H1 (cell line): ENCODE data around the gene PPAN. TPM values are rescaled to one million over a fixed set of nuclear protein-coding genes. Genes with fewer than 3 reads are reported as not detected.

Source experiments
- CTCF ChIA-PET: fragments of 300-600 bp; sonication (Branson Sonifier 250); formaldehyde crosslinking; loops from one replicate; lab custom pipeline; 2021; ENCODE audit not compliant: partially characterized antibody; lab: Charles Lee
- POLR2A ChIA-PET: fragments of 300-600 bp; sonication (Branson Sonifier 250); formaldehyde crosslinking; loops from one replicate; lab custom pipeline; 2021; ENCODE audit warnings: inconsistent platforms; ENCODE audit not compliant: partially characterized antibody; lab: Charles Lee
- DNase-seq, 2 experiments: peaks; one replicate each; pipeline versions ENCODE4 v3.0.0 to v3.0.0-alpha.2; 2010 to 2022; ENCODE audit warnings: low spot score in 2 of 2, low read depth in 1 of 2, mixed read lengths in 1 of 2
- FAIRE-seq: peaks from 2 replicates; lab custom pipeline; 2011; peaks lifted over from hg19 to GRCh38; lab: Jason Lieb, UNC
- H2AFZ ChIP-seq: 2 replicates; pipeline ENCODE4 v1.8.1; 2012; ENCODE audit warnings: low read length, inconsistent platforms
- H2AK5ac ChIP-seq: 2 replicates; pipeline ENCODE4 v1.6.1; 2013; ENCODE audit warnings: low read depth, low read length
- H2BK120ac ChIP-seq: replicated peaks from 2 replicates; pipeline ENCODE3; 2013; ENCODE audit warnings: low read depth, low read length, inconsistent platforms
- H2BK12ac ChIP-seq: 2 replicates; pipeline ENCODE4 v1.6.1; 2013; ENCODE audit warnings: low read depth, low read length
- H2BK15ac ChIP-seq: 2 replicates; pipeline ENCODE4 v1.6.1; 2013; ENCODE audit warnings: low read length
- H2BK20ac ChIP-seq: 2 replicates; pipeline ENCODE4 v1.6.1; 2013; ENCODE audit warnings: low read length
- H2BK5ac ChIP-seq: 2 replicates; pipeline ENCODE4 v1.6.1; 2013; ENCODE audit warnings: low read depth, low read length
- H3K14ac ChIP-seq: 2 replicates; pipeline ENCODE4 v1.6.1; 2013; ENCODE audit warnings: inconsistent platforms; ENCODE audit not compliant: insufficient read length
- H3K18ac ChIP-seq: 2 replicates; pipeline ENCODE4 v1.6.1; 2013; ENCODE audit warnings: low read length; ENCODE audit errors: extremely low read depth
- H3K23ac ChIP-seq: 2 replicates; pipeline ENCODE4 v1.6.1; 2013; ENCODE audit warnings: inconsistent platforms; ENCODE audit not compliant: insufficient read length
- H3K23me2 ChIP-seq: 2 replicates; pipeline ENCODE4 v1.6.1; 2013; ENCODE audit warnings: low read depth, low read length
- H3K27ac ChIP-seq: 2 replicates; pipeline ENCODE4 v1.6.1; 2011; ENCODE audit warnings: low read depth, low read length, inconsistent platforms
- H3K27me3 ChIP-seq, 4 experiments: replicated peaks in 1 of 4; 1 replicate in 1 of 4; 2 replicates in 3 of 4; pipeline versions ENCODE4 v1.6.1 to v1.8.1; 2011 to 2013; ENCODE audit warnings: low read length in 3 of 4, mild to moderate bottlenecking in 3 of 4, inconsistent platforms in 2 of 4, mixed read lengths in 2 of 4, moderate library complexity in 1 of 4; ENCODE audit not compliant: control insufficient read depth in 3 of 4, insufficient read depth in 3 of 4; ENCODE audit errors: extremely low read depth in 1 of 4
- H3K36me3 ChIP-seq, 4 experiments: 2 replicates each; pipeline versions ENCODE4 v1.6.1 to v1.8.1; 2011 to 2013; ENCODE audit warnings: mild to moderate bottlenecking in 4 of 4, low read length in 3 of 4, moderate library complexity in 2 of 4, control low read depth in 1 of 4, inconsistent platforms in 1 of 4; ENCODE audit not compliant: insufficient read depth in 4 of 4, control insufficient read depth in 2 of 4
- H3K4ac ChIP-seq: replicated peaks from 2 replicates; pipeline ENCODE3; 2013; ENCODE audit warnings: low read length, low read depth, mixed read lengths, inconsistent platforms; ENCODE audit not compliant: insufficient read length
- H3K4me1 ChIP-seq, 4 experiments: replicated peaks in 1 of 4; 1 replicate in 1 of 4; 2 replicates in 3 of 4; pipeline versions ENCODE4 v1.6.1 to v1.8.1; 2011 to 2013; ENCODE audit warnings: low read length in 3 of 4, inconsistent platforms in 2 of 4, mixed read lengths in 1 of 4; ENCODE audit not compliant: insufficient read depth in 4 of 4, control insufficient read depth in 3 of 4
- H3K4me2 ChIP-seq, 2 experiments: 2 replicates each; pipeline versions ENCODE4 v1.6.1 to v1.8.1; 2011 to 2013; ENCODE audit warnings: low read depth in 2 of 2, low read length in 2 of 2, control low read depth in 1 of 2, inconsistent platforms in 1 of 2, mild to moderate bottlenecking in 1 of 2; ENCODE audit not compliant: insufficient read depth in 1 of 2
- H3K4me3 ChIP-seq, 4 experiments: fragments of 200-600, 300-600 bp in 1 of 4; sonication (generic), shearing (Covaris generic), sonication (Bioruptor Twin) in 1 of 4; 2 replicates each; pipeline versions ENCODE4 v1.5.1 to v1.8.1; 2011 to 2016; ENCODE audit warnings: low read length in 4 of 4, low read depth in 3 of 4, control low read depth in 2 of 4, inconsistent platforms in 2 of 4, mild to moderate bottlenecking in 2 of 4, mixed read lengths in 1 of 4, moderate library complexity in 1 of 4; ENCODE audit not compliant: insufficient read depth in 2 of 4; ENCODE audit errors: extremely low read depth in 1 of 4
- H3K56ac ChIP-seq: replicated peaks from 2 replicates; pipeline ENCODE3; 2013; ENCODE audit warnings: low read depth, mild to moderate bottlenecking, mixed read lengths, low read length, inconsistent platforms; ENCODE audit not compliant: insufficient read length
- H3K79me1 ChIP-seq: 2 replicates; pipeline ENCODE4 v1.6.1; 2013; ENCODE audit warnings: low read depth, low read length, control low read depth
- H3K79me2 ChIP-seq, 2 experiments: 2 replicates each; pipeline versions ENCODE4 v1.6.1 to v1.8.1; 2012 to 2013; ENCODE audit warnings: low read length in 2 of 2, mild to moderate bottlenecking in 2 of 2, inconsistent platforms in 1 of 2; ENCODE audit not compliant: insufficient read depth in 2 of 2, control insufficient read depth in 1 of 2
- H3K9ac ChIP-seq, 4 experiments: replicated peaks in 1 of 4; 1 replicate in 1 of 4; 2 replicates in 3 of 4; pipeline versions ENCODE4 v1.6.1 to v1.8.1; 2011 to 2013; ENCODE audit warnings: low read depth in 3 of 4, low read length in 3 of 4, control low read depth in 2 of 4, mild to moderate bottlenecking in 2 of 4, moderate library complexity in 2 of 4, inconsistent platforms in 1 of 4; ENCODE audit errors: extremely low read depth in 1 of 4
- H3K9me3 ChIP-seq, 2 experiments: 2 replicates each; pipeline versions ENCODE4 v1.6.1 to v1.8.1; 2012 to 2013; ENCODE audit warnings: mild to moderate bottlenecking in 2 of 2, moderate library complexity in 2 of 2, control low read depth in 1 of 2, inconsistent platforms in 1 of 2, low read depth in 1 of 2, low read length in 1 of 2, mixed read lengths in 1 of 2; ENCODE audit not compliant: insufficient read depth in 2 of 2
- H4K20me1 ChIP-seq, 2 experiments: replicated peaks in 1 of 2; 2 replicates each; pipeline versions ENCODE3 to v1.8.1; 2011 to 2013; ENCODE audit warnings: inconsistent platforms in 2 of 2, low read length in 2 of 2, mild to moderate bottlenecking in 1 of 2; ENCODE audit not compliant: insufficient read depth in 2 of 2, control insufficient read depth in 1 of 2
- H4K5ac ChIP-seq: 2 replicates; pipeline ENCODE4 v1.6.1; 2013; ENCODE audit warnings: low read length, low read depth, mixed read lengths, inconsistent platforms; ENCODE audit not compliant: insufficient read length
- H4K8ac ChIP-seq: 2 replicates; pipeline ENCODE4 v1.8.0; 2013; ENCODE audit warnings: mild to moderate bottlenecking, moderate library complexity, low read length, inconsistent platforms; ENCODE audit not compliant: insufficient read depth; ENCODE audit errors: extremely low read depth
- H4K91ac ChIP-seq: replicated peaks from 2 replicates; pipeline ENCODE3; 2013; ENCODE audit warnings: low read length, mixed read lengths, inconsistent platforms; ENCODE audit not compliant: insufficient read length
- HDAC2 ChIP-seq, 2 experiments: fragments of 300-600 bp in 1 of 2; sonication (generic) in 1 of 2; IDR thresholded peaks; 2 replicates each; pipeline ENCODE4 v1.6.1; 2011 to 2012; ENCODE audit warnings: low read depth in 2 of 2, low read length in 2 of 2, mild to moderate bottlenecking in 2 of 2, moderate library complexity in 2 of 2, borderline replicate concordance in 1 of 2, inconsistent platforms in 1 of 2
- JUND ChIP-seq: IDR thresholded peaks from 2 replicates; pipeline ENCODE4 v1.6.1; 2011; ENCODE audit warnings: mild to moderate bottlenecking, improper control_type of control experiment, low read length
- RBBP5 ChIP-seq: IDR thresholded peaks from 2 replicates; pipeline ENCODE4 v1.7.1; 2012; ENCODE audit warnings: low read depth, mild to moderate bottlenecking, inconsistent platforms, low read length, moderate library complexity, borderline replicate concordance
- RXRA ChIP-seq: IDR thresholded peaks from 2 replicates; pipeline ENCODE4 v1.6.1; 2011; ENCODE audit warnings: low read depth, mild to moderate bottlenecking, low read length, moderate library complexity; ENCODE audit not compliant: insufficient read depth
- TAF7 ChIP-seq: optimal IDR thresholded peaks from 2 replicates; pipeline ENCODE3; 2011; ENCODE audit warnings: low read depth, mild to moderate bottlenecking, inconsistent platforms, low read length, moderate library complexity, borderline replicate concordance
- WGBS, 2 experiments: shearing (Covaris generic) in 1 of 2; methylation state at CpG; one replicate each; pipeline versions ENCODE4 v1.1.6 to v1.1.7; 2013 to 2015; ENCODE audit warnings: low lambda C conversion rate in 2 of 2, mixed read lengths in 2 of 2, inconsistent platforms in 1 of 2, low coverage in 1 of 2, missing lambda C conversion rate in 1 of 2; ENCODE audit not compliant: insufficient replicate concordance in 2 of 2, insufficient coverage in 1 of 2, insufficient read length in 1 of 2; ENCODE audit errors: extremely low coverage in 1 of 2, missing lambda C conversion rate in 1 of 2; 5-methylcytosine and 5-hydroxymethylcytosine counted together
- polyA plus RNA-seq, 7 experiments: library from polyadenylated mRNA; depleted of rRNA in 3 of 7; stranded (reverse) in 5 of 7; unstranded in 2 of 7; fragments of >200 nt in 5 of 7; fragments of 200-250 nt in 2 of 7; gene quantifications; 1 replicate in 5 of 7; 2 replicates in 1 of 7; 4 replicates in 1 of 7; pipeline versions ENCODE4 v1.2.1 to v1.2.3, GENCODE V29; 2011 to 2013; ENCODE audit warnings: missing spikeins in 2 of 7, mixed read lengths in 2 of 7
- total RNA-seq: library from RNA; stranded (reverse); fragmentation: NEBNext Ultra II Directional; extraction: Animal tissue kit (Norgen Biotek cat#: 25700); gene quantifications from 2 replicates; pipeline ENCODE4 v1.2.1, GENCODE V29; 2021
- TF ChIP-seq, protein P1 (sequence below): IDR thresholded peaks from 2 replicates; pipeline ENCODE4 v1.6.1; 2011; ENCODE audit warnings: low read length, improper control_type of control experiment
- TF ChIP-seq, protein P2 (sequence below): IDR thresholded peaks from 2 replicates; pipeline ENCODE4 v1.6.1; 2011; ENCODE audit warnings: low read depth, mild to moderate bottlenecking, low read length; ENCODE audit not compliant: insufficient read depth

Gene PPAN
- total and polyA plus RNA-seq, 2 of the 8 experiments (the other 6 are each of a cell fraction or from before 2014, with no cell fraction given) = 48.8 to 74.4 TPM

DNA sequence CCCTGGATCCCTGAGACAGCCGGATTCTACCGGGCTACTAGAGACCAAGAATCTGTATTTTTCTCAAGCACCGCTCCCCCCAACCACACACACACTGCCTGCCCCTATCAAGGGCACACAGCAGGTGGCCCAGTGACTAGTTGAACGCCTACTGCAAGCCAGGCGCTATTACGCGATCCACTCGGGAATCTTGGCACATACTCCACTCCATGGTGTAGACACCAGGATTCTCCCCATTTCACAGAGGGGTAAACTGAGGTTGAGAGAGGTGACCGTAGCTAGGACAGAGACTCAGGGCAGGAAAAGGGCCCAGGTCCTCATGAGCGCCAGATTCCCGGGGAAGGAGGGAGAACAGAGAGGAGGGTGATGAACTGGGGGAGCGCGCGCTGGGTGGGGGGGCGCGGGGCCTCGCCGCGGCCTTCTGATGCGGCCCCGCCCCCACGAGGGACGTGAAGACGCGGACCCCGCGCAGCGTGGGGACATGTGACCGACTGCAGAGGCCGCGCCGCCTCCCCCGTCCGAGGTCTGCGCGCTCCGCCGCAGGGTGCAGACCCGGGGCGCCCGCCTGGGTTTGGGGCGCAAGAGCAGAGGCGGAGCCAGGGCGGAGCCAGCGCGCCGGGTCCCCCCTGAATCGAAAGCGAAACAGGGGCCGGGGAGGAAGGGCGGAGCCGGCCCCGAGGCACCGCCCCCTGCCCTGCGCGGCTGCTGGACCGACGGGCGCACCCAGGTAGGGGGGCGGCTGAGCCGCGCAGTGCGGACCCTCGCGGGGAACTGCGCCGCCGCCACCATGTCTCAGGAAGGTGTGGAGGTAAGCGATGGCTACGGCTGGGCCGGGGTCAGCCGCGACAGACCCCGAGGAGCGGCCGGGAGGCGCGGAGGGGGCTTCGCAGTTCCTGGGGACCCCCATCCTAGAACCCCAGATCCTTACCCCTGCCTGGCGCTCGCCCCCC, 20.2 kb upstream of the PPAN start, which contains the start of gene SHFL:
TSS of gene SHFL (plus strand) at position 677 of the 950 bp plus-strand sequence. CDS start at position 788, 111 bp downstream.
- peaks cover 0 to 4% (median 3%) of the 10 kb centered on the region in 4 experiments; a peak in 4 of 7 replicates for H3K4me1 ChIP-seq
- H4K20me1 ChIP-seq = peaks cover 0 to 3% of the 10 kb centered on the region in 2 experiments
- no peaks in the 10 kb centered on the region for H3K9me3 ChIP-seq
- no peak within 1 kb of the TSS for H3K23ac ChIP-seq
- H3K4ac ChIP-seq = peak within 1 kb of the TSS; percentile 66
- peaks cover 13% of the 10 kb centered on the region; the same call in 1 of the 2 replicates for H3K23me2 ChIP-seq
- no peak within 1 kb of the TSS for H2BK120ac ChIP-seq
- H2BK15ac ChIP-seq = peak within 1 kb of the TSS; percentile 83; the same call in 1 of the 2 replicates
- H3K4me3 ChIP-seq = peak within 1 kb of the TSS; percentile 81 to 92 (median 87)
- H3K79me2 ChIP-seq = no peaks in the 10 kb centered on the region
- peak within 1 kb of the TSS in 3 of 4 experiments; percentile 25 to 32 (median 31); a peak in 4 of 7 replicates for H3K9ac ChIP-seq
- H3K79me1 ChIP-seq = no peaks in the 10 kb centered on the region
- peak within 1 kb of the TSS; percentile 71 for H3K4me2 ChIP-seq
- peaks cover 0 to 3% (median 1%) of the 10 kb centered on the region in 4 experiments; a peak in 1 of 8 replicates for H3K36me3 ChIP-seq
- H4K91ac ChIP-seq = peak within 1 kb of the TSS; percentile 40
- peak in 1 of 2 experiments; percentile 87 for DNase-seq
- FAIRE-seq = no peak
- H2BK12ac ChIP-seq = peak within 1 kb of the TSS; percentile 7; the same call in 1 of the 2 replicates
- peak within 1 kb of the TSS; percentile 60 for H3K18ac ChIP-seq
- ChIA-PET POLR2A (interaction anchor here (1.7 to 15.1 kb wide), 2 partner anchors 10 to 26 kb away, joined by 3 to 240 read pairs; partner anchors contain the start of genes P2RY11 and PPAN), CTCF (interaction anchor here (0.8 to 1.4 kb wide), 3 partner anchors 57 to 156 kb away, joined by 4 to 5 read pairs (median 4); no protein-coding TSS in a partner anchor)
- H2AK5ac ChIP-seq = peak within 1 kb of the TSS; percentile 65; the same call in 1 of the 2 replicates
- no peak within 1 kb of the TSS for H2BK5ac ChIP-seq
- H2BK20ac ChIP-seq = peak within 1 kb of the TSS; percentile 66; the same call in 1 of the 2 replicates
- H3K14ac ChIP-seq = no peak within 1 kb of the TSS
- peak within 1 kb of the TSS; percentile 88 for H4K8ac ChIP-seq
- H3K27me3 ChIP-seq = peaks cover 0 to 2% (median 0%) of the 10 kb centered on the region in 4 experiments; a peak in 1 of 7 replicates
- H3K27ac ChIP-seq = no peak within 1 kb of the TSS
- peak within 1 kb of the TSS; percentile 59 for H4K5ac ChIP-seq
- no peak within 1 kb of the TSS for H3K56ac ChIP-seq
- 11% methylated on average over 40 of the region's 81 CpGs; no CpG with 5 or more reads in 1 of the 2 experiments for WGBS, 2 experiments
- no peak within 1 kb of the TSS; the same call in 1 of the 2 replicates for H2AFZ ChIP-seq
- TF ChIP-seq HDAC2 (IDR thresholded peaks at IDR 0.05; ENCODE audit: borderline replicate concordance in 1 of 2, low read depth in 2 of 2, low read length in 2 of 2) (peak in 1 of 2 experiments; percentile 54; a peak in 2 of 4 replicates), RXRA (no peak), RBBP5 (peak; percentile 38; the same call in 1 of the 2 replicates), JUND (no peak), TAF7 (no peak)
- TF ChIP-seq, protein P1, sequence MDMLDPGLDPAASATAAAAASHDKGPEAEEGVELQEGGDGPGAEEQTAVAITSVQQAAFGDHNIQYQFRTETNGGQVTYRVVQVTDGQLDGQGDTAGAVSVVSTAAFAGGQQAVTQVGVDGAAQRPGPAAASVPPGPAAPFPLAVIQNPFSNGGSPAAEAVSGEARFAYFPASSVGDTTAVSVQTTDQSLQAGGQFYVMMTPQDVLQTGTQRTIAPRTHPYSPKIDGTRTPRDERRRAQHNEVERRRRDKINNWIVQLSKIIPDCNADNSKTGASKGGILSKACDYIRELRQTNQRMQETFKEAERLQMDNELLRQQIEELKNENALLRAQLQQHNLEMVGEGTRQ = no peak
- TF ChIP-seq, protein P2, sequence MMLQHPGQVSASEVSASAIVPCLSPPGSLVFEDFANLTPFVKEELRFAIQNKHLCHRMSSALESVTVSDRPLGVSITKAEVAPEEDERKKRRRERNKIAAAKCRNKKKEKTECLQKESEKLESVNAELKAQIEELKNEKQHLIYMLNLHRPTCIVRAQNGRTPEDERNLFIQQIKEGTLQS = no peak
